HepG2 (cell line): ENCODE results near the gene AEBP1. TPM values are rescaled to one million over a fixed set of nuclear protein-coding genes. Genes with fewer than 3 reads are reported as not detected.

Experiments
- DNMT1 ChIP-seq: sonication (generic); formaldehyde crosslinking; IDR thresholded peaks from 2 replicates; pipeline ENCODE4 v1.5.1; 2020; ENCODE audit warnings: mild to moderate bottlenecking, missing genetic modification reagents
- KDM2A ChIP-seq: sonication (generic); formaldehyde crosslinking; IDR thresholded peaks from 2 replicates; pipeline ENCODE4 v1.4.0; 2020; ENCODE audit warnings: low read depth, missing genetic modification reagents, borderline replicate concordance
- NR2F6 ChIP-seq, 2 experiments: IDR thresholded peaks; 2 replicates each; pipeline ENCODE4 v1.6.1; 2016; ENCODE audit warnings: antibody characterized with exemption in 1 of 2, mild to moderate bottlenecking in 1 of 2
- PRMT3 ChIP-seq: sonication (generic); formaldehyde crosslinking; IDR thresholded peaks from 2 replicates; pipeline ENCODE4 v1.8.1; 2022; ENCODE audit warnings: low read depth, mild to moderate bottlenecking, moderate library complexity, missing genetic modification reagents, borderline replicate concordance
- RXRA ChIP-seq: sonication (generic); formaldehyde crosslinking; IDR thresholded peaks from 2 replicates; pipeline ENCODE4 v1.5.1; 2020; ENCODE audit warnings: missing genetic modification reagents
- TEAD3 ChIP-seq: optimal IDR thresholded peaks from 2 replicates; pipeline ENCODE3; 2016; ENCODE audit warnings: borderline replicate concordance
- ZFP36L2 ChIP-seq: sonication (generic); formaldehyde crosslinking; IDR thresholded peaks from 2 replicates; pipeline ENCODE4 v1.4.0; 2020; ENCODE audit warnings: missing genetic modification reagents
- ZKSCAN1 ChIP-seq: fragments of 150-350 bp; IDR thresholded peaks from 2 replicates; pipeline ENCODE4 v1.6.1; 2014; ENCODE audit warnings: low read length
- ZNF124 ChIP-seq: sonication (generic); formaldehyde crosslinking; IDR thresholded peaks from 2 replicates; pipeline ENCODE4 v1.4.0; 2020; ENCODE audit warnings: missing genetic modification reagents
- ZNF616 ChIP-seq: sonication (generic); formaldehyde crosslinking; IDR thresholded peaks from 2 replicates; pipeline ENCODE4 v1.5.0; 2020; ENCODE audit warnings: low read depth, mild to moderate bottlenecking, missing genetic modification reagents
- ZSCAN30 ChIP-seq: sonication (generic); formaldehyde crosslinking; IDR thresholded peaks from 2 replicates; pipeline ENCODE4 v1.5.0; 2020; ENCODE audit warnings: mild to moderate bottlenecking, missing genetic modification reagents
- polyA plus RNA-seq, 8 experiments: library from polyadenylated mRNA; depleted of rRNA in 3 of 8; stranded (reverse) in 7 of 8; unstranded in 1 of 8; fragments of >200 nt; fragmentation: Illumina TruSeq in 4 of 8; extraction: Trizol in 4 of 8; gene quantifications; 2 replicates each; pipeline versions ENCODE4 v1.2.1 to v1.2.3, GENCODE V29; 2011 to 2016; ENCODE audit warnings: low read depth in 4 of 8, missing spikeins in 1 of 8, mixed read lengths in 1 of 8; ENCODE audit not compliant: insufficient read depth in 1 of 8
- total RNA-seq, 5 experiments: library from RNA; depleted of rRNA; stranded (reverse); fragments of >200 nt; fragmentation: Illumina TruSeq; extraction: Trizol; gene quantifications; 2 replicates each; pipeline ENCODE4 v1.2.3, GENCODE V29; 2016; ENCODE audit warnings: low read depth in 1 of 5
- TF ChIP-seq, protein P1 (sequence below): sonication (generic); formaldehyde crosslinking; IDR thresholded peaks from 2 replicates; pipeline ENCODE4 v1.4.0; 2020; ENCODE audit warnings: mild to moderate bottlenecking, missing genetic modification reagents, borderline replicate concordance
- TF ChIP-seq, protein P2 (sequence below): IDR thresholded peaks from 2 replicates; pipeline ENCODE4 v1.6.1; 2016; ENCODE audit warnings: control low read depth
- TF ChIP-seq, protein P3 (sequence below): sonication (generic); formaldehyde crosslinking; conservative IDR thresholded peaks from 2 replicates; pipeline ENCODE4 v1.8.0; 2022; ENCODE audit warnings: low read depth, missing genetic modification reagents
- TF ChIP-seq, protein P4 (sequence below), 2 experiments: fragments of 450-650 bp in 1 of 2; sonication (generic) in 1 of 2; formaldehyde crosslinking; IDR thresholded peaks; 2 replicates each; pipeline versions ENCODE4 v1.5.0 to v1.8.0; 2020 to 2022; ENCODE audit warnings: mild to moderate bottlenecking in 1 of 2, missing genetic modification reagents in 1 of 2
- TF ChIP-seq, protein P5 (sequence below): sonication (generic); formaldehyde crosslinking; IDR thresholded peaks from 2 replicates; pipeline ENCODE4 v1.4.0; 2020; ENCODE audit warnings: mild to moderate bottlenecking, missing genetic modification reagents
- TF ChIP-seq, protein P6 (sequence below): sonication (generic); formaldehyde crosslinking; IDR thresholded peaks from 2 replicates; pipeline ENCODE4 v1.5.0; 2020; ENCODE audit warnings: missing genetic modification reagents
- TF ChIP-seq, protein P7 (sequence below): sonication (generic); formaldehyde crosslinking; IDR thresholded peaks from 2 replicates; pipeline ENCODE4 v1.5.1; 2020; ENCODE audit warnings: mild to moderate bottlenecking, moderate library complexity, missing genetic modification reagents

AEBP1 gene
- total and polyA plus RNA-seq, 2 of the 13 experiments (the other 11 are each of a cell fraction or from before 2014, with no cell fraction given), result 0.22 to 0.55 TPM

DNA sequence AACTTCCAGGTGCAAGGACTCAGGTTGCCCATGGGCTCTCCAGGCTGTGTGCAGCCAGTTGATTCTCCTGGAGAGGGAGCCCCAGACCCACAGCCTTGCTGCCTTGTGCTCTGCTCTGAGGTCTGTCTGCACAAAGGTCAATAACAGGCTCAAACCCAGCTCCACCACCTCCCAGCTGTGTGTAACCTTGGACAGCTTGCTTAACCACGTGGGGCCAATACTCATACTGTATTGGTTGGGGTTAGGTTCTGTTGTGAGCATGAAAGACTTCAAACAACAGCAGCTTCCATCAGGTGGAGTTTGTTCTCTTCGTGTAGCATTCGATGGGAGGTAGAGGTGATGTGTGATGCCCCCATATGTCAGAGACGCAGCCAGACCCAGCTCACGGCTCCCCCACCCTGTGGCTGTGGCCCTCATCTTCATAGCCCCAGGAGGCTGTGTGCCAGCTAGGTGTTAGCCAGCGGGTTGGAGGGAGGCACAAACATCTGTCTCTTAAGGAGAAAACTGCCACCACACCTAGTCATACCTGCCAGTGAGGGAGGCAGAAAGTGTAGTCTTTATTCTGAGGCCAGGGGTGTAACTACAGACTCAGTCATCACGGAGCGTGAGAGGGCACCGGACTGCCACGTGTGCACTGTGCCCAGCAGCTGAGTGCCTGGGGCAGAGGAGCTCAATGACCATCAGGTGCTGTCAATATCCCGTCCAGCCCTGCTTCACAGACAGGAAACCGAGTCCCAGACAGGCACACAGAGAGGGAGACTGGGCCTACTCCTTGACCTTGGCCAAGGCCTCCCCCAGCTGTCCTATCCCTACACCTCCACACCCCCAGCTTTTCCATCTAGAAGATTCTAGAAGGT lies 27.3 kb downstream of the AEBP1 start (continued):
- TF ChIP-seq, protein P1, sequence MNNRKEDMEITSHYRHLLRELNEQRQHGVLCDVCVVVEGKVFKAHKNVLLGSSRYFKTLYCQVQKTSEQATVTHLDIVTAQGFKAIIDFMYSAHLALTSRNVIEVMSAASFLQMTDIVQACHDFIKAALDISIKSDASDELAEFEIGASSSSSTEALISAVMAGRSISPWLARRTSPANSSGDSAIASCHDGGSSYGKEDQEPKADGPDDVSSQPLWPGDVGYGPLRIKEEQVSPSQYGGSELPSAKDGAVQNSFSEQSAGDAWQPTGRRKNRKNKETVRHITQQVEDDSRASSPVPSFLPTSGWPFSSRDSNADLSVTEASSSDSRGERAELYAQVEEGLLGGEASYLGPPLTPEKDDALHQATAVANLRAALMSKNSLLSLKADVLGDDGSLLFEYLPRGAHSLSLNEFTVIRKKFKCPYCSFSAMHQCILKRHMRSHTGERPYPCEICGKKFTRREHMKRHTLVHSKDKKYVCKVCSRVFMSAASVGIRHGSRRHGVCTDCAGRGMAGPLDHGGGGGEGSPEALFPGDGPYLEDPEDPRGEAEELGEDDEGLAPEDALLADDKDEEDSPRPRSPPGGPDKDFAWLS, result no peak
- TF ChIP-seq ZKSCAN1, result no peak
- TF ChIP-seq, protein P2, sequence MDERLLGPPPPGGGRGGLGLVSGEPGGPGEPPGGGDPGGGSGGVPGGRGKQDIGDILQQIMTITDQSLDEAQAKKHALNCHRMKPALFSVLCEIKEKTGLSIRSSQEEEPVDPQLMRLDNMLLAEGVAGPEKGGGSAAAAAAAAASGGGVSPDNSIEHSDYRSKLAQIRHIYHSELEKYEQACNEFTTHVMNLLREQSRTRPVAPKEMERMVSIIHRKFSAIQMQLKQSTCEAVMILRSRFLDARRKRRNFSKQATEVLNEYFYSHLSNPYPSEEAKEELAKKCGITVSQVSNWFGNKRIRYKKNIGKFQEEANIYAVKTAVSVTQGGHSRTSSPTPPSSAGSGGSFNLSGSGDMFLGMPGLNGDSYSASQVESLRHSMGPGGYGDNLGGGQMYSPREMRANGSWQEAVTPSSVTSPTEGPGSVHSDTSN (CRISPR knock-in tag), result no peak
- TF ChIP-seq, protein P3, sequence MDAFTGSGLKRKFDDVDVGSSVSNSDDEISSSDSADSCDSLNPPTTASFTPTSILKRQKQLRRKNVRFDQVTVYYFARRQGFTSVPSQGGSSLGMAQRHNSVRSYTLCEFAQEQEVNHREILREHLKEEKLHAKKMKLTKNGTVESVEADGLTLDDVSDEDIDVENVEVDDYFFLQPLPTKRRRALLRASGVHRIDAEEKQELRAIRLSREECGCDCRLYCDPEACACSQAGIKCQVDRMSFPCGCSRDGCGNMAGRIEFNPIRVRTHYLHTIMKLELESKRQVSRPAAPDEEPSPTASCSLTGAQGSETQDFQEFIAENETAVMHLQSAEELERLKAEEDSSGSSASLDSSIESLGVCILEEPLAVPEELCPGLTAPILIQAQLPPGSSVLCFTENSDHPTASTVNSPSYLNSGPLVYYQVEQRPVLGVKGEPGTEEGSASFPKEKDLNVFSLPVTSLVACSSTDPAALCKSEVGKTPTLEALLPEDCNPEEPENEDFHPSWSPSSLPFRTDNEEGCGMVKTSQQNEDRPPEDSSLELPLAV (CRISPR knock-in tag), result no peak
- TF ChIP-seq PRMT3 (CRISPR knock-in tag), result no peak
- no peak for TF ChIP-seq ZNF616
- no peak for TF ChIP-seq DNMT1 (CRISPR knock-in tag)
- TF ChIP-seq NR2F6 (IDR thresholded peaks at IDR 0.05), result peak; percentile 75
- peak; percentile 88 for TF ChIP-seq NR2F6 (CRISPR knock-in tag; IDR thresholded peaks at IDR 0.05)
- TF ChIP-seq TEAD3 (CRISPR knock-in tag), result peak; percentile 81
- TF ChIP-seq, protein P4, sequence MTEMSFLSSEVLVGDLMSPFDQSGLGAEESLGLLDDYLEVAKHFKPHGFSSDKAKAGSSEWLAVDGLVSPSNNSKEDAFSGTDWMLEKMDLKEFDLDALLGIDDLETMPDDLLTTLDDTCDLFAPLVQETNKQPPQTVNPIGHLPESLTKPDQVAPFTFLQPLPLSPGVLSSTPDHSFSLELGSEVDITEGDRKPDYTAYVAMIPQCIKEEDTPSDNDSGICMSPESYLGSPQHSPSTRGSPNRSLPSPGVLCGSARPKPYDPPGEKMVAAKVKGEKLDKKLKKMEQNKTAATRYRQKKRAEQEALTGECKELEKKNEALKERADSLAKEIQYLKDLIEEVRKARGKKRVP (CRISPR knock-in tag; IDR thresholded peaks at IDR 0.05), result no peak
- TF ChIP-seq, protein P5, sequence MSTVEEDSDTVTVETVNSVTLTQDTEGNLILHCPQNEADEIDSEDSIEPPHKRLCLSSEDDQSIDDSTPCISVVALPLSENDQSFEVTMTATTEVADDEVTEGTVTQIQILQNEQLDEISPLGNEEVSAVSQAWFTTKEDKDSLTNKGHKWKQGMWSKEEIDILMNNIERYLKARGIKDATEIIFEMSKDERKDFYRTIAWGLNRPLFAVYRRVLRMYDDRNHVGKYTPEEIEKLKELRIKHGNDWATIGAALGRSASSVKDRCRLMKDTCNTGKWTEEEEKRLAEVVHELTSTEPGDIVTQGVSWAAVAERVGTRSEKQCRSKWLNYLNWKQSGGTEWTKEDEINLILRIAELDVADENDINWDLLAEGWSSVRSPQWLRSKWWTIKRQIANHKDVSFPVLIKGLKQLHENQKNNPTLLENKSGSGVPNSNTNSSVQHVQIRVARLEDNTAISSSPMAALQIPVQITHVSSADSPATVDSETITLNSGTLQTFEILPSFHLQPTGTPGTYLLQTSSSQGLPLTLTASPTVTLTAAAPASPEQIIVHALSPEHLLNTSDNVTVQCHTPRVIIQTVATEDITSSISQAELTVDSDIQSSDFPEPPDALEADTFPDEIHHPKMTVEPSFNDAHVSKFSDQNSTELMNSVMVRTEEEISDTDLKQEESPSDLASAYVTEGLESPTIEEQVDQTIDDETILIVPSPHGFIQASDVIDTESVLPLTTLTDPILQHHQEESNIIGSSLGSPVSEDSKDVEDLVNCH, result no peak
- no peak for TF ChIP-seq ZSCAN30 (CRISPR knock-in tag)
- TF ChIP-seq ZFP36L2, result no peak
- TF ChIP-seq, protein P6, sequence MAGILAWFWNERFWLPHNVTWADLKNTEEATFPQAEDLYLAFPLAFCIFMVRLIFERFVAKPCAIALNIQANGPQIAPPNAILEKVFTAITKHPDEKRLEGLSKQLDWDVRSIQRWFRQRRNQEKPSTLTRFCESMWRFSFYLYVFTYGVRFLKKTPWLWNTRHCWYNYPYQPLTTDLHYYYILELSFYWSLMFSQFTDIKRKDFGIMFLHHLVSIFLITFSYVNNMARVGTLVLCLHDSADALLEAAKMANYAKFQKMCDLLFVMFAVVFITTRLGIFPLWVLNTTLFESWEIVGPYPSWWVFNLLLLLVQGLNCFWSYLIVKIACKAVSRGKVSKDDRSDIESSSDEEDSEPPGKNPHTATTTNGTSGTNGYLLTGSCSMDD, result no peak
- peak; percentile 41; the same call in 1 of the 2 replicates for TF ChIP-seq KDM2A (CRISPR knock-in tag)
- no peak for TF ChIP-seq ZNF124
- TF ChIP-seq, protein P7, sequence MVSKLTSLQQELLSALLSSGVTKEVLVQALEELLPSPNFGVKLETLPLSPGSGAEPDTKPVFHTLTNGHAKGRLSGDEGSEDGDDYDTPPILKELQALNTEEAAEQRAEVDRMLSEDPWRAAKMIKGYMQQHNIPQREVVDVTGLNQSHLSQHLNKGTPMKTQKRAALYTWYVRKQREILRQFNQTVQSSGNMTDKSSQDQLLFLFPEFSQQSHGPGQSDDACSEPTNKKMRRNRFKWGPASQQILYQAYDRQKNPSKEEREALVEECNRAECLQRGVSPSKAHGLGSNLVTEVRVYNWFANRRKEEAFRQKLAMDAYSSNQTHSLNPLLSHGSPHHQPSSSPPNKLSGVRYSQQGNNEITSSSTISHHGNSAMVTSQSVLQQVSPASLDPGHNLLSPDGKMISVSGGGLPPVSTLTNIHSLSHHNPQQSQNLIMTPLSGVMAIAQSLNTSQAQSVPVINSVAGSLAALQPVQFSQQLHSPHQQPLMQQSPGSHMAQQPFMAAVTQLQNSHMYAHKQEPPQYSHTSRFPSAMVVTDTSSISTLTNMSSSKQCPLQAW, result peak; percentile 47; the same call in 1 of the 2 replicates
- TF ChIP-seq RXRA (CRISPR knock-in tag), result peak; percentile 93
